HG03521 (cell line): ENCODE data around the gene DLGAP1.

Experiments used
- ATAC-seq: cut with Tn5 transposase; IDR thresholded peaks from one replicate; pipeline ENCODE4 v1.9.1; 2021; ENCODE audit warnings: mild to moderate bottlenecking, moderate library complexity; ENCODE audit not compliant: unreplicated experiment

DLGAP1 gene

DNA sequence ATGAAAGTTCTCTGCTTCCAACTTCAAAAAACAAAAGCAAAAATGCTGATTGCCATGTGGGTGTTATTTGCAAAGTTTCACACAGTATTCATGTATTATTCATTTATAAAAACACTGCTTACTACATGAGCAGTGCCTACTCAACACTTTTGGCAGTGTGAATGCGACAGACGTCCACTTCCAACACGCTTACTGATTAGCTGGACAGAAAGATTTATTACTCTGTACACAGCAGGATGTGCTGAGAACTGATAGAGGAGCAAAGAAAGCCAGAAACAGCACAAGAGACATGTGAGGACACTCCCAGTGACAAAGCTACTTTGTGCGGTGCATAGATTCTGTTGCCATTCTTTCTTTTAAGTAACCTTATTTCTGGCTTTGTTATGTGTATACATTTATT is 258.8 kb downstream of the DLGAP1 start:
- no peak for ATAC-seq

DNA sequence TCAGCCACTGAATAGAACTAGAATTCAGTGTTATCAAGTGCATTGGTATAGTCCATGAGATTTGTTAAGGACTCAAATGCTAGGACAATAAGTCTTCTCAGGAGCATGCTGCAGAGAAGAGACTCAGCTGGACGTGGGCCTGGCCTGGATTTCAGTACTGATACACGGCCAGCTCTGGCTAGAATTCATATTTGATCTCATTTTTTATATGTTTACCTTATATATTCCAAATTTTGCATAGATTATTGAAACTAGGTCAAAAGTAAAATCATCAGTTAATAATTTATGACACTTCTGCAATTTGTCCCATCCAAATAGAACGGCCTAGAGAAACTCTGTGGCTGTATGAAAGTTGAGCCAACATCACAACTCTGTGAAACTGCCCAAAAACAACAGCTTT is 262.0 kb downstream of the DLGAP1 start:
- ATAC-seq: no peak

DNA sequence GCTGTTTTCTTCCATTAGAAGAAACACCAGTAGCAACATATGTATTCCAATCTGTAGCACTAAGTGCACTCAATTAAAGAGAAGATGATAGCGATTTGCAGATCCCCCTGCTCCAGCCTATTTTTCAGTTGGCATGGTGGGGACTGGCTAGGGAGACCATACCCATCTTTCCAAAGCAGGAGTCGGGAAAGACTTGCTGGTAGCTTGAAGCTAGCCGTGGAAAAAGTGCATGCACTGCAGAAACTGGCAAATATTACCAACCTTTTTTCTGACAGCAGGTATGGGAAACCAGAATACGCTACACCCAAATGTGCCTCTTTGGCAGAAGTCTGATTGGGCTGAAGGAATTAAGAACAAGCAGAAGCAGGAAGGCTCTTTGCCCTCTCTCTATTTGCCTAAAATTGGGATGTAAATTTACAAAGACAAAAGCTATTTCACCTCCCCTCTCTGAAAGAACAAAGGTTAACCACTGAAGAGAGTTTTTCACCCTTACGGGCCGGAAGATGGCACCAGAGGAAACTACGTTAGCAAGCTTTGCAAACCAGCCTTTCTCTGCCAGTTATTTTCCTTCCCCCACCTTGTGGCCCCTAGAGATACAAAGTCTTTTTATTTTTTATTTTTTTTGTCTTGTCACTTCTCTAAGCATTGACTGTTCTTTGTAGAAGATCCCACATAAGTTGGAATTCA is 273.1 kb downstream of the DLGAP1 start:
- no peak for ATAC-seq

DNA sequence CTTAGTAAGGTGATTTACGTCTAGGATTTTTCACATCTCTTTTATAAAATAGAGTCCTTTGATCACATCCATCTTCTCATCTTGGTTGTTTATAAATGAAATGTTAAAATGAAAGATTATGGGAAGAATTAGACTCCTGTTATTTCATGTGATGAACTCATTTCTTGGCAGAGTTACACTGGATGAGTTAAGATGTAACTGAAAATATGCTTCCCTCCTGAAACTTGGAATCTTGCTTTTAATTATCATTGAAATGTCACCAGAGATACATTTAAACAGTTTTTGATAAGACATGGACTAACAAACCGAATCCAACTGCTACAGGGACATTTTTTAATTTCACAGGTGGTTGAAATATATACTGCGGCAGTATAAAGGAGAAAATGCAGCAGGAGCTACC is 274.0 kb downstream of the DLGAP1 start:
- ATAC-seq: no peak

DNA sequence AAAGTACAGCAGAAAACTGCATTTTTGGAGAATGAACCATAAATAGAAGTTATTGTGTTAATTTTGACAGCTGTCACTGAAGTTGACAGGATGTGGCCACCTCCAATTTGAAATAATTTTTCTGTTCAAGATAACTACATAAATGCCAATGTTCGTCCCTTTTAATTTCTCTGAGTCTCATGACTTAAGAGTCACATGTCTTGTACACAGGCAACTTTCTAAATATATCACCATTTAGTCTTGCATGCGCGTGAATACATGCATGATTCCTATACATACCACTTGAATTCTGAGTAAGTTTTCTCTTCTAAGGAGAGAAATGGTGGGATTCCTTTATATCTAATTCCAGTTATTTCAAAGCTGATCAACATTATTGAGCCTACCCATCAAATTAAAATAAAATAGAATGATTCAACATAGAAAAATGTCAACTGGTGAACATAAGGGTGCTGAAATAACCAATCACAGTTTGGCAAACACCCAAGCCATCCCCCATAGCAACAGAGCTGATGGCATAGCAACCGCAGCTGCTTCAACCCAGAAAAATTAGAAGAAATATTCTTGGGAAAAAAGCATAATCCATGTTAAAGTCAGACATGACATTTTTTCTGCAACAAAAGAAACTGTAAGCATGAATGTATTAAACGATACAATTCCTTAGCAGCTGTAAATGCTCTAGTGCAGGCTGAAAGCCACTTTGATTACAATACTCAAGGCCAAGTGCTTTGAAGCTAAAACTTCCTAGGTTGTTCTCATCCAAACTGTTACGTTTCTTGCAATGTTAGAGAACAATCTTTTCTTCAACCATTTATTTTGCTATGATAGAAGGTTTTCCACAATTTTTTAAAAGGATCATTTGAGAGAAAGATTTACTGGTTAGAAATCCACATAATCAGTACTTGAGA is 282.7 kb downstream of the DLGAP1 start:
- ATAC-seq: no peak

DNA sequence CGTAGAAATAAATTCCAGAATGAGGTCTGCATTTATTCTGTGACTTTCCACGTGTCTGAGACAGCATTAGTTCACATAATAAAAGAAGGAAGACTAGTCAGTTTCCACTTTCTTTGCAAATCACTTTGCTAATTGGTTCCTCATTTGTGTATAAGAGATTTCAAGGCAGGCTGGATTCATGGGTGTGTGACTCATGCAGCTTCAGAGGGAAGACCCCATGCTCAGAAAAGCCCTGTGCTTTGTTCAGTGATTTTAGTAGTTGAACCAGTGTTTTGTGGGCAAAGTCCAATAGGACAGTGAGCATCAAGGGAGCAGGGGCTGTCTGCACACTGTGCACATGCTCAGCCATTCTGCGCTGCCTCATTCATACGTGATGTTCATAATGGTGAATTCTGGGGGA is 297.8 kb downstream of the DLGAP1 start:
- no peak for ATAC-seq

DNA sequence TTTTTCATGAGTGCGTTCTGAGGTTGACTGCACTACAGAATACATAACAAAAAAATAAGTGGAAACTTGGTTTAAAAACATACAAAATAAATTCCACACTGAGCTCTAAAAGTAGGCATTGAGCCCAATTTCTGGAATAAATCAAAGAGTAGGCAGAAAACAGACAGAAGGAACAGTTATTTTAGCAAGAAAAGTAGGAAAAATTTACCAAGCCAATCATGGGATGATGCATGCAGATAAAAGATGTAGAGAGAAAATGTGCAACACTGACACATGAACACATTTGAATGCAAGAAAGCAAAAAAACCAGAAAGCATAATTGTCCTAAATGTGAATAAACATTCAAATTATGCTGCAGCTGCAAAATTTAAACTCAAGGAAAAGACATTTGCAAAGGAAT is 308.3 kb downstream of the DLGAP1 start:
- no peak for ATAC-seq

DNA sequence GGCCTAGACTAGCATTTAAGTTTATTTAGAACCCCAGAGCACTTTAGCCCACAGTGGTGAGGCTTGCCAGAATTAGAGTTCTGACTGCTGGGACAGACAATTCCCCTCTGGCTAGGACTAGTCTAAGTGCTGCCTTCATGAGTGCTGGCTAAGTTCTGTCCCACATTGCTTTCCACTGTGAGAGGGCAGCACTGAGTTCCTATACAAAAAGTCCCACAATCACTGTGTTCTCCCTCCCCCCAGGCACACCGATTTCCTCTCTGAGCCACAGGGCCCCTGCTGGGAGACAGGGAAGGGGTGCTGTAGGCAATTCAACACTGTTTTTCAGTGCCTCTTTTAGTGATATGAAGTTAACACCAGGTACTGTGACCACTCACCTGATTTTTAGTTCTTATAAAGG is 310.9 kb downstream of the DLGAP1 start:
- no peak for ATAC-seq

DNA sequence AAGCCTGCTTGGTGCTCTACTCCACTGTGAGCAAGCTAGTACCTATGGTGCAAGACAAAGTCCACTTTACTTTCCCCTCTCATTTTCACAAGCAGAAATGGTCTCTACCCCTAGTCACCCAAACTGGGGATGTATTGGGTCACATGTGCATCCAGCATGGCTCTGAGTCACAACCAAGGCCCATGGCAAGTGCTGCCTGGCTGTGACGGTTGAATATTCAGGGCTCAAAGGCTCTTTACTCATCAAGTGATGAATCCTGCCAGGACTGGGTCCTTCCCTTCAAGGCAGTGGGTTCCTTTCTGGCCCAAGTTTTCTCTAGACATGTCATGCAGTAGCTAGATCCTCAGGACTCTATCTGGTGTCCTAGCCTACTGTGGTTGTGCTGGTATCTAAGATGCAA is 311.5 kb downstream of the DLGAP1 start:
- no peak for ATAC-seq

DNA sequence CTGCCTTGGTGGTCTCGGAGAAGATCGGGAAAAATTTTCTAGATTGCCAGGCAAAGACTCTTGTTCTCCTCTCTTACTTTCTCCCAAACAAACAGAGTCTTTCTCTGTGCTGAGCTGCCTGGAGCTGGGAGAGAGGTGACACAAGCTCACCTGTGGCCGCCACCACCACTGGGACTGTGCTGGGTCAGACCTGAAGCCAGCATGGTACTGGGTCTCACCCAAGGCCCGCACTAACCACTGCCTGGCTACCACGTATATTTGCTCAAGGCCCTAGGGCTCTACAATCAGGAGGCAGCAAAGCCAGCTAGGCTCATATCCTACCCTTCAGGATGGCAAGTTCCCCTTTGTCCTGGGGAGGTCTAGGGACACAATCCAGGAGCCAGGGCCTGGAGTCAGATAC is 312.2 kb downstream of the DLGAP1 start:
- no peak for ATAC-seq

DNA sequence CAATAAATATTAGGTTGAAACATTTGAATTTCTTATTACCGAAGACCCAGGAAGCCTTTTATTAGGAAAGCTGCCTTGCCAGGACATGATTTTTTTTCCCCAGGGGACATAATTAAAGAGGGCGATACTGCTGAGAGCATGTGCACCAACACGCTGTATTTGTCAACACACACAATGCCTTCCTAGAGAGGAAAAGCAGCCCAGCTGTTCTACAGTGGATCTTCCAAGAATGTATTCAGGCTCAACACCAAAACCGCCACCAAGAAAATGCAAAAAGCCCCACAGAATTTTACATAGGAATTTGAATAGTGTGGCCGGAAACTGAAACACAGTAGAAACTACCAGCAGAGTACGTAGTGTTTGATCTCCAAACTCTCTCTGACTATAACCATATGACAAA is 320.4 kb downstream of the DLGAP1 start:
- no peak for ATAC-seq

DNA sequence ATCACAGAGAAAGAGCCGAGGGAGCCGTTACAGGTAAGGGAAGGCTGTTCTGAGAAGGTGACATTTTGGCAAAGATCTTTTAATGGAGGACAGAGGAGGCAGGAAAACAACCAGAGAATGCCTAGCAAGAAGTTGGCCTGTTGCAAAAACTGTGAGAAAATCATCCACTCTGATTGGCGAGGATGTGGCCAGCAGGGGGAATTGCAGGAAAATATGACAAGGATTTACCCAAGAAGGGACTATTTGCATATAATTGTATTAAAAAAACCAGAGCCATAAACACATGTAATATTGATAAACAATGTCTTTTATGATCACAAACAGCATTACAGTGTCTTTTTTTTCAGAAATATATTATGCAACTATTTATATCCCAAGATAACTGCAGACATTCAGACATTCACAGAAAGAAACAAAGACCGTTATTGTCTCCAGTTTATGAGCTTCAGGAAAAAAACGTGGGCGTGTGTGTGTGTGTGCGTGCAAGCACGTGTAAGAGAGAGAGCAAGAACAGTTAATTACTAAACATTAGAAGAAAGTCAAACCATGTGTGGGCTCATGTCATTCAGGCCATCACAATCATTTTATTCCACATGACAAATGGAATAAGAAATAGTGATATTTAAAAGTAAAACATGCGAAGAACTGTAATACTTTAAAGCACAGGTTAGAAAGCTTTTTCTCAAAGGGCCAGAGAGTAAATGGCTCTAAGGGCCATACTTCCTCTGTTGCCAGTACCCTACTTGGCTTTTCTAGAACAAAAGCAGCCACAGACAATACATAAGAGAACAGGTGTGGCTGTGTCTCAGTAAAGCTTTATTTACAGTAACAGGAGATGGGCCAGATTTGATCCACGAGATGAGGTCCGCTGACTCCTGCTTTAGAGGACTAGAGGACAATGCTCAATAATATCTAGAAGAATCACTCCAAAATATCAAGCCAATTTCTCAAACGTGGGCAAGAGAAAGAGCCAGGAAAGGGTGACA is 324.1 kb downstream of the DLGAP1 start:
- no peak for ATAC-seq

DNA sequence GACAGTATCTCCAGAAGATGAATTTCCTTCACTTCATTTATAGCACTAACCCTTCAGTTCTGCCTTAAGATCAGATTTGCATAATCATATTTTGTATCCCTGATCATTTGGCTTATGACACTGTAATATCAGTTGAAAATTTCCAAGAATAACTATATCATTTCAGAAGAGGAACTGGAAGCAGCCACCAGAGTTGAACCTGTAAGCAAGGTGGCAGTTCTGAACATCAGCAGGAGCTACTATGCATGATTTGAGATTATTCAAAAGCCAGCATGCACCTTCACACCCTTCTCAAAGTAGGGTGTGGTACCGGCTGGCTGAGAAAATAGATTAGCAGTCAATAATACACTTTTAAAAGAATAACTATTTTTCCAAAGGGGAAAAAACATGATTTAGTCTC is 328.2 kb downstream of the DLGAP1 start:
- ATAC-seq: no peak

DNA sequence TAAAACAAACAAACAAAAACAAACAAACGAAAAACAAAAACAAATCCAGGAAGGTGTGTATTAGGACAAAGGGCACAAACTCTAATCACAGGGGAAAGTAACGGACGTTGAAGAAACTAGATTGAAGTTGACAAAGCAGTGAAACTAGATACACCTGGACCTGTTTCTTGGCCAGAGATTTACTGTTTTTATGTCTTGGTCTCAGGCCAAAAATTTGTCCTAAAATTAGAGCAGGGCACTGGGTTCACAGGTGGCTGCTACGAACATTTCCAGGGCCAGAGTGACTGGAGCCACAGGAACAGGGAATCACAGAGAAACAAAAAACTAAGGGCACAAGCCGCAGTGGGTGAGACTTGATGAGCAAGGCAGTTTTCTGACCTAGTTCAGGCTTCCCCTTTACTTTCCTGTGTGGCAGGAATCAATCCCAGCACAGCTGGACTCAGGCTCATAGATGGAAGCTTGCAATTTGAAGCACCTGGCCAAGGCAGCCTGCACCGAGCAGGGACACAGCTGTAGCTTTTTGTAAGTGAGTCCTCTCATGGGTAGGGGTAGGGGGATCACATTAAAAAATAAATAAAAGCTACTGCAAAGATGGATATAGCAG is 329.4 kb downstream of the DLGAP1 start:
- ATAC-seq: no peak

DNA sequence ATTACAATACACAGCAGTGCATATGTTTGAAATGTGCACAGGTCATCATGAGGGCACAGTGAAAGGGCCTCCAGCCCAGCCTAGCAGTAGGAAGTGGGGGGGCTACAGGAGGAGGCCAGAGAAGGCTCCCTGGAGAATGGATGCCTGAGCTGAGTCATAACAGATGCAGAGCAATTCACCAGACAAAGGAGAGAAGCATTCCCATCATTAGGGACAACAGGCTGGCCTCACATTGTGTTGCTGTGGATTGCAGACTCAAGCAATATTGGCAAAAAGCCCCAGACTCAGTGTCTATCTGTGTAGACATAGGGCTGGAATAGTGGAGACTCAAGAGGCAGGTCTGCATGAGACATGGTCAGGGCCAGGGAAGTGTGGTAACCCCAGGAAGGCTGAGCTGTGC is 329.9 kb downstream of the DLGAP1 start:
- ATAC-seq: no peak

DNA sequence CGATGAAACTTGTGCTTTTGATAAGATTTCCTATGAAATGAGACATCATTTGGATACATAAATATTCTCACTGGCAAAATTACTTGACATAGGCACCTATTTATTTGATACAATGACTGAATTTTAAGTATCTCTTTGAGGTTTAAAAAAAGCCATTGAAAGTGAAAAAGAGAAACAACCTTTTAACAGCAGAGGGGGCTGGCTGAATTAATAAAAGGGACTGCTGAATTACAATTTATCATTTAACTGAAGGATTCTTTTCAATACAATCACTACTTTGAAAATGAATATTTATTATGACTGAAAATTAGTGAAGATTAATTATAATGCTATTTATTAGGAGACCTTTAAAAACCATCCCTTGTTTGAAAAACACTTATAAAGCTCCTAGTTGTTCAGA is 335.3 kb downstream of the DLGAP1 start:
- ATAC-seq: no peak

DNA sequence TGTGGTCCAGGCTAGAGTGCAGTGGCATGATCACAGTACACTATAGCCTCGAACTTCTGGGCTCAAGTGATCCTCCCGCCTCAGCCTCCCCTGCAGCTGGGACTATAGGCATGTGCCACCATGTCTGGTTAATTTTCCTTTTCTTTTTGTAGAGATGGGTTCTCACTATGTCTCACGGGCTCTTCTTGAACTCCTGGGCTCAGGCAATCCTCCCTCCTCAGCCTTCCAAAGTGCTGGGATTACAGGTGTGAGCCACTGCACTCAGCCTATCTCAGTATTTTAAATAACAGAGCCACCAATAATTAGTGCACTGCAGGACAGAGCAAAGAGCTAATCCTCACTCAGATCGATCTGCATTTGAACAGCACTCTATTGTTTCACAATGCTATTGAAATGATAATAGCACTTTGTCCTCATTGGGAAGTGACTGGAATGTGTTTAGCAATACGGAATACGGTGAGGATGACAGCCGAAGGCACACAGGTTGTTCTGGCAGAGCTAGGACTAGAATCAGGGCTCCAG is 335.9 kb downstream of the DLGAP1 start:
- ATAC-seq: no peak

DNA sequence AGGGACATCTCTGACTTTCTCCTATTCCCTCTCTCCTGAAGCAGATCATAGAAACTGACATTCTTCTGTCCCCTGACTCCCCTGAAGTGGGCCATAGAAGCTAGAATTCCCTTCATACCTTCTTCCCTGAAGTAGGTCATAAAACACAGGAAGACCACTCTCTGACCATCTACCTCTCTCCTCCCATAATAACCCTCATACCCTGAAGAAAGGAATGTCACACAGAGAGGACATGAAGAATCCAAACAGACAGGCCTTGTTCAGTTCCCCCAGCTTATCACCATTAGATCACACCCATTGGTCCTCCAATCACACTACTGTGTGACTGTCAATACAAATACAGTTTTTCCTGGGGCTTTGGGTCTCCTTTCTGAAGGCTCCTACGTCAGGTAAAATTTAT is 347.1 kb downstream of the DLGAP1 start:
- no peak for ATAC-seq

DNA sequence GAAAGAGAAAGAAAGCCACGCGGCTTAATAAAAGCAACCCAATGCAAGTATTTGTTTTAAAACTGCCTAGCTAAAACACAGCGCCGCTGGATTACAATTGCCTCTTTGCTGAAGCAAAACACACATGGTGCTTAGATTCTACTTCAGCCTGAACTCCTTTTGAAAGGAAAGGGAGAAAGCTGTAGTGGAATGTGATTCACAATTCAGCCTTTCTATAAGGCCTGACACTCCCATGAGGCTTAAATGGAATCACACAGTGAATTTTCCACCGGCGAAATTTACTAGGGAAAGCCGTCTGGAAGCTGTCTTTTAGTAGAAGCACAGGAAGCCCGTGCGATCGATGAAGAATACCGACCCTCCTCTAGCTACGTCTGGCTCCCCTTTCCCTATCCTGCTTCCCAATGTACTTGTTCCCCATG is 348.0 kb downstream of the DLGAP1 start:
- ATAC-seq: no peak

DNA sequence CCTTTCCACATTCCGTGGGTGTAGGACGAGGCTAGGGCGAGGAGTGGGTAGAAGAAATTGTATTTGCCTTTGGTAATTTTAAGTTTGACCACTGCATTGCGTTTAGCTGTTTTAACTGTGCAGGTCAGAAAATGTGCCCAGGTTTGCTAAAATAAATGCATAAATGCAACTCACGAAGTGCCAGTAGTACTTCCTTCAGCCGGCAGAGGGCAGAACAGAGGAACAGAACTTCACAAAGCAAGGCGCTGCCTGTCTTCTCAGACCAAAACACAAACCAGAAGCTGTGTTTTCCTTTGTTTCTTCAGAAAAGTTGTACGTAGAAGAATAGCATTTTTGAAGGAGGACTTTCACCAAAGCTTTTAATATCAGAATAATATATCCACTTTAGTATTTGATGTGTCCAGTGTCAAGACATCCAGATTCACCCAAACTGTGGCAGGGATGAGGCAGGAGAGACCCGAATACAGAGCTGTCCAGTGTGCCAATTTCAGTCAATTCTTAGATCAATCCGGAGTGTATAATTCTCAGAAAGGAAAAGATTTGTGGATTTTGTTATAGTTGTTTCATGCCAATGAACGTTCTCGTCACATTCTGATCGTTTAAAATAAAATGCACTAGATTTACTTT is 348.6 kb downstream of the DLGAP1 start:
- ATAC-seq: peak; percentile 80
